WTC11 (cell line): Measurements from ENCODE around the gene OCA2. TPM values are rescaled to one million over a fixed set of nuclear protein-coding genes. Genes with fewer than 3 reads are reported as not detected.

Source experiments
- ATAC-seq: fragments of 200-7000 bp; cut with Tn5 transposase; 2 replicates; pipeline ENCODE4 v1.10.0; 2021; ENCODE audit warnings: mild to moderate bottlenecking, moderate library complexity
- CTCF ChIA-PET: fragments of 300-600 bp; sonication (Branson Sonifier 250); formaldehyde crosslinking; loops from one replicate; lab custom pipeline; 2021; ENCODE audit warnings: antibody characterized with exemption; lab: Charles Lee
- POLR2A ChIA-PET: fragments of 350-600 bp; sonication (Branson Sonifier 250); formaldehyde crosslinking; loops from one replicate; lab custom pipeline; 2021; ENCODE audit warnings: antibody characterized with exemption; lab: Charles Lee
- DNase-seq: peaks from one replicate; pipeline ENCODE4 v3.0.0; 2021; ENCODE audit warnings: low spot score
- H3K27ac Mint-ChIP-seq: 2 replicates; pipeline ENCODE4 v1.8.0; 2021; ENCODE audit warnings: mixed read lengths
- H3K27me3 Mint-ChIP-seq: 2 replicates; pipeline ENCODE4 v1.8.0; 2021; ENCODE audit warnings: low read depth, mild to moderate bottlenecking, moderate library complexity, mixed read lengths
- H3K36me3 Mint-ChIP-seq: 2 replicates; pipeline ENCODE4 v1.8.0; 2021; ENCODE audit warnings: mixed read lengths
- H3K4me1 Mint-ChIP-seq: 2 replicates; pipeline ENCODE4 v1.8.0; 2022; ENCODE audit warnings: mixed read lengths
- H3K4me3 Mint-ChIP-seq: 2 replicates; pipeline ENCODE4 v1.8.0; 2021; ENCODE audit warnings: mild to moderate bottlenecking, moderate library complexity, mixed read lengths
- H3K9me3 Mint-ChIP-seq: 2 replicates; pipeline ENCODE4 v1.8.0; 2021; ENCODE audit warnings: mixed read lengths
- ELF4 ChIP-seq: sonication (generic); formaldehyde crosslinking; IDR thresholded peaks from 2 replicates; pipeline ENCODE4 v1.8.1; 2022; ENCODE audit warnings: low read depth, mild to moderate bottlenecking, moderate library complexity, missing genetic modification reagents
- FOXJ3 ChIP-seq: sonication (generic); formaldehyde crosslinking; IDR thresholded peaks from 2 replicates; pipeline ENCODE4 v1.9.0; 2021; ENCODE audit warnings: missing genetic modification reagents, mild to moderate bottlenecking, borderline replicate concordance
- FOXP1 ChIP-seq: sonication (generic); formaldehyde crosslinking; IDR thresholded peaks from 2 replicates; pipeline ENCODE4 v1.8.0; 2022; ENCODE audit warnings: missing genetic modification reagents, mild to moderate bottlenecking, moderate library complexity, borderline replicate concordance
- HMGA2 ChIP-seq: fragments of 250-450 bp; sonication (Bioruptor Pico); IDR thresholded peaks from 2 replicates; pipeline ENCODE4 v1.4.0; 2021; ENCODE audit warnings: mild to moderate bottlenecking, moderate library complexity
- IRF2 ChIP-seq: sonication (generic); formaldehyde crosslinking; IDR thresholded peaks from 2 replicates; pipeline ENCODE4 v1.8.0; 2022; ENCODE audit warnings: low read depth, missing genetic modification reagents, borderline replicate concordance
- JUN ChIP-seq: sonication (generic); formaldehyde crosslinking; IDR thresholded peaks from 2 replicates; pipeline ENCODE4 v1.8.0; 2023; ENCODE audit warnings: mild to moderate bottlenecking, missing genetic modification reagents
- NR3C1 ChIP-seq: sonication (generic); formaldehyde crosslinking; conservative IDR thresholded peaks from 2 replicates; pipeline ENCODE4 v1.8.1; 2023; ENCODE audit warnings: low read depth, mild to moderate bottlenecking, missing genetic modification reagents
- SMAD3 ChIP-seq: sonication (generic); formaldehyde crosslinking; IDR thresholded peaks from 2 replicates; pipeline ENCODE4 v1.8.0; 2022; ENCODE audit warnings: missing genetic modification reagents, mild to moderate bottlenecking, borderline replicate concordance
- total RNA-seq: library from RNA; stranded (reverse); gene quantifications from 3 replicates; pipeline ENCODE4 v1.2.3, GENCODE V29; 2021
- TF ChIP-seq, protein P1 (sequence below): sonication (generic); formaldehyde crosslinking; IDR thresholded peaks from 2 replicates; pipeline ENCODE4 v1.8.0; 2022; ENCODE audit warnings: mild to moderate bottlenecking, missing genetic modification reagents
- TF ChIP-seq, protein P2 (sequence below): sonication (generic); formaldehyde crosslinking; IDR thresholded peaks from 2 replicates; pipeline ENCODE4 v1.8.1; 2022; ENCODE audit warnings: mild to moderate bottlenecking, missing genetic modification reagents, moderate library complexity, borderline replicate concordance
- TF ChIP-seq, protein P3 (sequence below): sonication (generic); formaldehyde crosslinking; IDR thresholded peaks from 2 replicates; pipeline ENCODE4 v1.8.1; 2022; ENCODE audit warnings: low read depth, mild to moderate bottlenecking, moderate library complexity, missing genetic modification reagents, borderline replicate concordance
- TF ChIP-seq, protein P4 (sequence below): fragments of 250-450 bp; sonication (Bioruptor Pico); IDR thresholded peaks from 2 replicates; pipeline ENCODE4 v1.9.0; 2021; ENCODE audit warnings: mild to moderate bottlenecking
- TF ChIP-seq, protein P5 (sequence below): fragments of 250-450 bp; sonication (Bioruptor Pico); IDR thresholded peaks from 2 replicates; pipeline ENCODE4 v1.8.0; 2021; ENCODE audit warnings: mild to moderate bottlenecking
- TF ChIP-seq, protein P6 (sequence below): sonication (generic); formaldehyde crosslinking; conservative IDR thresholded peaks from 2 replicates; pipeline ENCODE4 v1.8.1; 2022; ENCODE audit warnings: mild to moderate bottlenecking, missing genetic modification reagents
- TF ChIP-seq, protein P7 (sequence below): sonication (generic); formaldehyde crosslinking; conservative IDR thresholded peaks from 2 replicates; pipeline ENCODE4 v1.8.1; 2023; ENCODE audit warnings: mild to moderate bottlenecking, low read depth, missing genetic modification reagents, moderate library complexity
- TF ChIP-seq, protein P8 (sequence below): sonication (generic); formaldehyde crosslinking; IDR thresholded peaks from 2 replicates; pipeline ENCODE4 v1.8.1; 2023; ENCODE audit warnings: mild to moderate bottlenecking, moderate library complexity, missing genetic modification reagents

OCA2 gene
- total RNA-seq, 1 experiment from 2014 or later = 0.39 TPM

DNA sequence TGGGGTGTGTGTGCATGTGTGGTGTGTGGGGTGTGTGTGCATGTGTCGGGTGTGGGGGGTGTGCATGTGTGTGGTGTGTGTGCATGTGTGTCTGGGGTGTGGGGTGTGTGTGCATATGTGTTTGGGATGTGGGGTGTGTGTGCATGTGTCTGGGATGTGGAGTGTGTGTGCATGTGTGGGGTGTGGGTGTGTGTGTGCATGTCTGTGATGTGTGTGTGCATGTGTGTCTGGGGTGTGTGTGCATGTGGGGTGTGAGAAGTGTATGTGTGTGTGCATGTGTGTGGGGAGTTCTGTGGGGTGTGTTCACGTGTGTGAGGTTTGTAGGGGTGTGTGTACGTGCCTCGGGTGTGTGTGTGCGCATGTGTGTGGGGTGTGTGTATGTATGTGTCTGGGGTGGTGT lies 6.7 kb upstream of the OCA2 start:
- POLR2A ChIA-PET = no interaction called here
- TF ChIP-seq ELF4 (CRISPR knock-in tag) (no peak), JUN (no peak)
- TF ChIP-seq, protein P1, sequence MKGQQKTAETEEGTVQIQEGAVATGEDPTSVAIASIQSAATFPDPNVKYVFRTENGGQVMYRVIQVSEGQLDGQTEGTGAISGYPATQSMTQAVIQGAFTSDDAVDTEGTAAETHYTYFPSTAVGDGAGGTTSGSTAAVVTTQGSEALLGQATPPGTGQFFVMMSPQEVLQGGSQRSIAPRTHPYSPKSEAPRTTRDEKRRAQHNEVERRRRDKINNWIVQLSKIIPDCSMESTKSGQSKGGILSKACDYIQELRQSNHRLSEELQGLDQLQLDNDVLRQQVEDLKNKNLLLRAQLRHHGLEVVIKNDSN = no peak
- TF ChIP-seq, protein P2, sequence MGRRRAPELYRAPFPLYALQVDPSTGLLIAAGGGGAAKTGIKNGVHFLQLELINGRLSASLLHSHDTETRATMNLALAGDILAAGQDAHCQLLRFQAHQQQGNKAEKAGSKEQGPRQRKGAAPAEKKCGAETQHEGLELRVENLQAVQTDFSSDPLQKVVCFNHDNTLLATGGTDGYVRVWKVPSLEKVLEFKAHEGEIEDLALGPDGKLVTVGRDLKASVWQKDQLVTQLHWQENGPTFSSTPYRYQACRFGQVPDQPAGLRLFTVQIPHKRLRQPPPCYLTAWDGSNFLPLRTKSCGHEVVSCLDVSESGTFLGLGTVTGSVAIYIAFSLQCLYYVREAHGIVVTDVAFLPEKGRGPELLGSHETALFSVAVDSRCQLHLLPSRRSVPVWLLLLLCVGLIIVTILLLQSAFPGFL = no peak
- H3K4me3 Mint-ChIP-seq = peak overlapping the region; percentile 51
- ATAC-seq (no peak), DNase-seq (no peak)
- no peaks in the 10 kb centered on the region for H3K9me3 Mint-ChIP-seq
- no peak overlapping the region for H3K27ac Mint-ChIP-seq
- peaks cover 69% of the 10 kb centered on the region for H3K27me3 Mint-ChIP-seq
- CTCF ChIA-PET = no interaction called here
- H3K4me1 Mint-ChIP-seq = peaks cover 10% of the 10 kb centered on the region
- no peaks in the 10 kb centered on the region for H3K36me3 Mint-ChIP-seq

DNA sequence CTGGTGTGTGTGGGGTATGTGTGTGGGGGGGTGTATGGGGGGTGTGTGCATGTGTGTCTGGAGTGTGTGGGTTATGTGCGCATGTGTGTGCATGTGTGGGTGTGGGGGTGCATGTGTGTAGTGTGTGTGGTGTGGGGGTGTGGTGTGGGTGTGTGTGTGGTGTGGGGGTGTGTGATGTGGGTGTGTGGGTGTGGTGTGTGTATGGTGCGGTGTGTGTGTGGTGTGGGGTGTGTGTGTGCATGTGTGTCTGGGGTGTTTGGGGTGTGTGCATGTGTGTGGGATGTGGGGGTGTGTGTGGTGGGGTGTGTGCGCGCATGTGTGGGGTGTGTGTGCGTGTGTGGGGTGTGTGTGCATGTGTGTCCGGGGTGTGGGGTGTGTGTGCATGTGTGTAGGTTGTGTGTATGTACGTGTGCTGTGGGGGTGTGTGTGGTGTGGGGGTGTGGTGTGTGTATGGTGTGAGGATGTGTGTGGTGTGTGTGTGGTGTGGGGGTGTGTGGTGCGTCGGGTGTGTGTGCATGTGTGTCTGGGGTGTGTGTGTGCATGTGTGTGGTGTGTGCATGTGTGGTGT lies 6.2 kb upstream of the OCA2 start:
- POLR2A ChIA-PET = no interaction called here
- no peak for TF ChIP-seq HMGA2
- TF ChIP-seq SMAD3 = no peak
- TF ChIP-seq, protein P3, sequence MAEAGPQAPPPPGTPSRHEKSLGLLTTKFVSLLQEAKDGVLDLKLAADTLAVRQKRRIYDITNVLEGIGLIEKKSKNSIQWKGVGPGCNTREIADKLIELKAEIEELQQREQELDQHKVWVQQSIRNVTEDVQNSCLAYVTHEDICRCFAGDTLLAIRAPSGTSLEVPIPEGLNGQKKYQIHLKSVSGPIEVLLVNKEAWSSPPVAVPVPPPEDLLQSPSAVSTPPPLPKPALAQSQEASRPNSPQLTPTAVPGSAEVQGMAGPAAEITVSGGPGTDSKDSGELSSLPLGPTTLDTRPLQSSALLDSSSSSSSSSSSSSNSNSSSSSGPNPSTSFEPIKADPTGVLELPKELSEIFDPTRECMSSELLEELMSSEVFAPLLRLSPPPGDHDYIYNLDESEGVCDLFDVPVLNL (CRISPR knock-in tag) = no peak
- TF ChIP-seq, protein P4, sequence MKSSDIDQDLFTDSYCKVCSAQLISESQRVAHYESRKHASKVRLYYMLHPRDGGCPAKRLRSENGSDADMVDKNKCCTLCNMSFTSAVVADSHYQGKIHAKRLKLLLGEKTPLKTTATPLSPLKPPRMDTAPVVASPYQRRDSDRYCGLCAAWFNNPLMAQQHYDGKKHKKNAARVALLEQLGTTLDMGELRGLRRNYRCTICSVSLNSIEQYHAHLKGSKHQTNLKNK = no peak
- CTCF ChIA-PET = no interaction called here
- H3K27me3 Mint-ChIP-seq = peaks cover 73% of the 10 kb centered on the region
- H3K4me3 Mint-ChIP-seq = no peak overlapping the region
- no peak for ATAC-seq
- no peaks in the 10 kb centered on the region for H3K36me3 Mint-ChIP-seq
- H3K9me3 Mint-ChIP-seq = no peaks in the 10 kb centered on the region
- H3K27ac Mint-ChIP-seq = no peak overlapping the region
- no peak for DNase-seq
- H3K4me1 Mint-ChIP-seq = peaks cover 10% of the 10 kb centered on the region

DNA sequence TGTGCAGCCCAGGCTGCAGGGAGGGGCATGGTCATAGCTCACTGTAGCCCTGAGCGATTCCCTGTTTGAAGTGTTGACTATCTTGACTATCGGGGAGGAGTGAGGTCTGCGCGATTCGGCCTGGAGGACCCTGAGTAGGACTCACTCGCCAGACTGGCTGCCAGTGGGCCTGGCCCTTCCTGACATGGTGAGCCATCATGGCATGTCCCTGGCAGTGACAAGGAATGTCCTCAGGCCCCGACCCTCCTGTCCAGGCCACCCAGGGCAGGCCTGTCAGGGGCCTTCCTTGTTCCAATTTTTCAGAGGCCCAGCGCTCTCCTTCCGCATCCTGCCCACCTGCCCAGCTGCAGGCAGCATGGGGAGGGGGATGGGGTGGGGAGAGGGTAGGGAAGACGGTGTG lies 5.2 kb upstream of the OCA2 start:
- DNase-seq (no peak), ATAC-seq (no peak)
- ChIA-PET CTCF (interaction anchor here (0.8 kb wide), 1 partner anchor 22 kb away, joined by 4 read pairs; no protein-coding TSS in a partner anchor), POLR2A (interaction anchor here (0.6 kb wide), 1 partner anchor 49 kb away, joined by 3 read pairs; no protein-coding TSS in a partner anchor)
- Mint-ChIP-seq H3K36me3 (no peaks in the 10 kb centered on the region), H3K27me3 (peaks cover 83% of the 10 kb centered on the region), H3K27ac (no peak overlapping the region), H3K4me3 (no peak overlapping the region), H3K4me1 (peaks cover 10% of the 10 kb centered on the region), H3K9me3 (no peaks in the 10 kb centered on the region)
- TF ChIP-seq, protein P1 = no peak
- TF ChIP-seq, protein P5, sequence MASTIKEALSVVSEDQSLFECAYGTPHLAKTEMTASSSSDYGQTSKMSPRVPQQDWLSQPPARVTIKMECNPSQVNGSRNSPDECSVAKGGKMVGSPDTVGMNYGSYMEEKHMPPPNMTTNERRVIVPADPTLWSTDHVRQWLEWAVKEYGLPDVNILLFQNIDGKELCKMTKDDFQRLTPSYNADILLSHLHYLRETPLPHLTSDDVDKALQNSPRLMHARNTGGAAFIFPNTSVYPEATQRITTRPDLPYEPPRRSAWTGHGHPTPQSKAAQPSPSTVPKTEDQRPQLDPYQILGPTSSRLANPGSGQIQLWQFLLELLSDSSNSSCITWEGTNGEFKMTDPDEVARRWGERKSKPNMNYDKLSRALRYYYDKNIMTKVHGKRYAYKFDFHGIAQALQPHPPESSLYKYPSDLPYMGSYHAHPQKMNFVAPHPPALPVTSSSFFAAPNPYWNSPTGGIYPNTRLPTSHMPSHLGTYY (CRISPR knock-in tag) = no peak
- TF ChIP-seq, protein P6, sequence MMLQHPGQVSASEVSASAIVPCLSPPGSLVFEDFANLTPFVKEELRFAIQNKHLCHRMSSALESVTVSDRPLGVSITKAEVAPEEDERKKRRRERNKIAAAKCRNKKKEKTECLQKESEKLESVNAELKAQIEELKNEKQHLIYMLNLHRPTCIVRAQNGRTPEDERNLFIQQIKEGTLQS (CRISPR knock-in tag) = no peak
- TF ChIP-seq FOXP1 (CRISPR knock-in tag) = peak; percentile 47; the same call in 1 of the 2 replicates

DNA sequence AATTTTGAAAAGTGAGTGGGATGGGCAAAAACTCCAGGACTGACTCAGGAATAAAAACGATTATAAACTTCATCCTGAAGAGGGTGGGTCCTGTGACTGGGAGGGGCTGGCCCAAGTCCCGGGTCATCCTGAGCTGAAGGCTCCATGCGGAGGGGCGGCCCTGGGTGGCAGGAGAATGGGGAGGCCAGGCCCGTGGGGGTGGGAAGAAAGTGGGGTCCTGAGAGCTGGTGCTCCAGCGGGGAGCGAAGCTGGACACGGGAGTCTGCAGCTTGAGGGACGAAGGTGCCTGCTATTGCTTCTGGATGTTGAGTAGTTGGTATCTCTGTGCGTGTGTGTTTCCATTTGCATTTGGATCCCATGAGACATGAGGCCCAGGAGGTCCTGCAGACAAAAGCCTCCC lies 4.7 kb upstream of the OCA2 start:
- Mint-ChIP-seq H3K4me1 (peaks cover 10% of the 10 kb centered on the region), H3K27me3 (peaks cover 83% of the 10 kb centered on the region), H3K9me3 (no peaks in the 10 kb centered on the region), H3K4me3 (no peak overlapping the region), H3K36me3 (no peaks in the 10 kb centered on the region), H3K27ac (no peak overlapping the region)
- CTCF ChIA-PET = interaction anchor here (0.8 to 1.1 kb wide), 2 partner anchors 22 kb away, joined by 3 to 4 read pairs; no protein-coding TSS in a partner anchor
- DNase-seq (no peak), ATAC-seq (no peak)
- POLR2A ChIA-PET = interaction anchor here (0.6 kb wide), 1 partner anchor 49 kb away, joined by 3 read pairs; no protein-coding TSS in a partner anchor
- TF ChIP-seq, protein P7, sequence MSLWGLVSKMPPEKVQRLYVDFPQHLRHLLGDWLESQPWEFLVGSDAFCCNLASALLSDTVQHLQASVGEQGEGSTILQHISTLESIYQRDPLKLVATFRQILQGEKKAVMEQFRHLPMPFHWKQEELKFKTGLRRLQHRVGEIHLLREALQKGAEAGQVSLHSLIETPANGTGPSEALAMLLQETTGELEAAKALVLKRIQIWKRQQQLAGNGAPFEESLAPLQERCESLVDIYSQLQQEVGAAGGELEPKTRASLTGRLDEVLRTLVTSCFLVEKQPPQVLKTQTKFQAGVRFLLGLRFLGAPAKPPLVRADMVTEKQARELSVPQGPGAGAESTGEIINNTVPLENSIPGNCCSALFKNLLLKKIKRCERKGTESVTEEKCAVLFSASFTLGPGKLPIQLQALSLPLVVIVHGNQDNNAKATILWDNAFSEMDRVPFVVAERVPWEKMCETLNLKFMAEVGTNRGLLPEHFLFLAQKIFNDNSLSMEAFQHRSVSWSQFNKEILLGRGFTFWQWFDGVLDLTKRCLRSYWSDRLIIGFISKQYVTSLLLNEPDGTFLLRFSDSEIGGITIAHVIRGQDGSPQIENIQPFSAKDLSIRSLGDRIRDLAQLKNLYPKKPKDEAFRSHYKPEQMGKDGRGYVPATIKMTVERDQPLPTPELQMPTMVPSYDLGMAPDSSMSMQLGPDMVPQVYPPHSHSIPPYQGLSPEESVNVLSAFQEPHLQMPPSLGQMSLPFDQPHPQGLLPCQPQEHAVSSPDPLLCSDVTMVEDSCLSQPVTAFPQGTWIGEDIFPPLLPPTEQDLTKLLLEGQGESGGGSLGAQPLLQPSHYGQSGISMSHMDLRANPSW (CRISPR knock-in tag) = no peak
- TF ChIP-seq IRF2 = no peak
- no peak for TF ChIP-seq NR3C1 (CRISPR knock-in tag)
- TF ChIP-seq, protein P8, sequence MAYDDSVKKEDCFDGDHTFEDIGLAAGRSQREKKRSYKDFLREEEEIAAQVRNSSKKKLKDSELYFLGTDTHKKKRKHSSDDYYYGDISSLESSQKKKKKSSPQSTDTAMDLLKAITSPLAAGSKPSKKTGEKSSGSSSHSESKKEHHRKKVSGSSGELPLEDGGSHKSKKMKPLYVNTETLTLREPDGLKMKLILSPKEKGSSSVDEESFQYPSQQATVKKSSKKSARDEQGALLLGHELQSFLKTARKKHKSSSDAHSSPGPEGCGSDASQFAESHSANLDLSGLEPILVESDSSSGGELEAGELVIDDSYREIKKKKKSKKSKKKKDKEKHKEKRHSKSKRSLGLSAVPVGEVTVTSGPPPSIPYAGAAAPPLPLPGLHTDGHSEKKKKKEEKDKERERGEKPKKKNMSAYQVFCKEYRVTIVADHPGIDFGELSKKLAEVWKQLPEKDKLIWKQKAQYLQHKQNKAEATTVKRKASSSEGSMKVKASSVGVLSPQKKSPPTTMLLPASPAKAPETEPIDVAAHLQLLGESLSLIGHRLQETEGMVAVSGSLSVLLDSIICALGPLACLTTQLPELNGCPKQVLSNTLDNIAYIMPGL (CRISPR knock-in tag) = no peak
- TF ChIP-seq FOXJ3 = no peak
- TF ChIP-seq, protein P1 = no peak
